ENCODE results near the gene LIX1L. TPM values are rescaled to one million over a fixed set of nuclear protein-coding genes. Genes with fewer than 3 reads are reported as not detected.

Gene LIX1L
- total RNA-seq, 1 donor from 2014 or later = 52.2 TPM

GRCh38 chr1:145956361-145956760, 1.5 kb downstream of the LIX1L start:
- Mint-ChIP-seq H3K4me3 (ENCODE audit: unreplicated experiment) (peak overlapping the region; percentile 83), H3K36me3 (ENCODE audit: unreplicated experiment) (peaks cover 3% of the 10 kb centered on the region), H3K4me1 (ENCODE audit: unreplicated experiment) (peaks cover 53% of the 10 kb centered on the region), H3K9me3 (ENCODE audit: unreplicated experiment) (no peaks in the 10 kb centered on the region), H3K27me3 (ENCODE audit: unreplicated experiment) (no peaks in the 10 kb centered on the region), H3K27ac (ENCODE audit: unreplicated experiment) (peak overlapping the region; percentile 90)
- no peak for DNase-seq (ENCODE audit: extremely low spot score, unreplicated experiment)
- TF ChIP-seq, protein P1, sequence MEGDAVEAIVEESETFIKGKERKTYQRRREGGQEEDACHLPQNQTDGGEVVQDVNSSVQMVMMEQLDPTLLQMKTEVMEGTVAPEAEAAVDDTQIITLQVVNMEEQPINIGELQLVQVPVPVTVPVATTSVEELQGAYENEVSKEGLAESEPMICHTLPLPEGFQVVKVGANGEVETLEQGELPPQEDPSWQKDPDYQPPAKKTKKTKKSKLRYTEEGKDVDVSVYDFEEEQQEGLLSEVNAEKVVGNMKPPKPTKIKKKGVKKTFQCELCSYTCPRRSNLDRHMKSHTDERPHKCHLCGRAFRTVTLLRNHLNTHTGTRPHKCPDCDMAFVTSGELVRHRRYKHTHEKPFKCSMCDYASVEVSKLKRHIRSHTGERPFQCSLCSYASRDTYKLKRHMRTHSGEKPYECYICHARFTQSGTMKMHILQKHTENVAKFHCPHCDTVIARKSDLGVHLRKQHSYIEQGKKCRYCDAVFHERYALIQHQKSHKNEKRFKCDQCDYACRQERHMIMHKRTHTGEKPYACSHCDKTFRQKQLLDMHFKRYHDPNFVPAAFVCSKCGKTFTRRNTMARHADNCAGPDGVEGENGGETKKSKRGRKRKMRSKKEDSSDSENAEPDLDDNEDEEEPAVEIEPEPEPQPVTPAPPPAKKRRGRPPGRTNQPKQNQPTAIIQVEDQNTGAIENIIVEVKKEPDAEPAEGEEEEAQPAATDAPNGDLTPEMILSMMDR (IDR thresholded peaks at IDR 0.05) = no peak

GRCh38 chr1:145955436-145955835, 2.4 kb downstream of the LIX1L start:
- no peak overlapping the region for H3K4me3 Mint-ChIP-seq (ENCODE audit: unreplicated experiment)
- peak overlapping the region; percentile 12 for H3K27ac Mint-ChIP-seq (ENCODE audit: unreplicated experiment)
- no peak for DNase-seq (ENCODE audit: extremely low spot score, unreplicated experiment)
- peaks cover 3% of the 10 kb centered on the region for H3K36me3 Mint-ChIP-seq (ENCODE audit: unreplicated experiment)
- no peaks in the 10 kb centered on the region for H3K27me3 Mint-ChIP-seq (ENCODE audit: unreplicated experiment)
- TF ChIP-seq, protein P1 (IDR thresholded peaks at IDR 0.05) = no peak
- peaks cover 47% of the 10 kb centered on the region for H3K4me1 Mint-ChIP-seq (ENCODE audit: unreplicated experiment)
- H3K9me3 Mint-ChIP-seq (ENCODE audit: unreplicated experiment) = no peaks in the 10 kb centered on the region

DNA sequence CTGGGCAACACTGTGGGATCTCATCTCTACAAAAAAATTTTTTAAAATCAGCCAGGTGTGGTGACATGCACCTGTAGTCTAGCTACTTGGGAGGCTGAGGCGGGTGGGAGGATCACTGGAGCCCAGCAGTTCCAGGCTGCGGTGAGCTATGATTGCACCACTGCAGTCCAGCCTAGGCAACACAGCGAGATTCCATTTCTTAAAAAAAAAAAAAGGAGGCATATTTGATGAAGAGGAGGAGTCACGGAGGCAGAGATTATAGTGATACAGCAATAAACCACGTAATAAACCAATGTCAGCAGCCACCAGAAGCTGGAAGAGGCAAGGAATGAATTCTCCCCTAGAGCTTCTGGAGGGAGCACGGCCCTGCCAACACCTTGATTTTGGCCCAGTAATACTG, 4.0 kb downstream of the LIX1L start:
- TF ChIP-seq, protein P1 (IDR thresholded peaks at IDR 0.05) = no peak
- H3K27ac Mint-ChIP-seq (ENCODE audit: unreplicated experiment) = no peak overlapping the region
- peaks cover 51% of the 10 kb centered on the region for H3K4me1 Mint-ChIP-seq (ENCODE audit: unreplicated experiment)
- H3K27me3 Mint-ChIP-seq (ENCODE audit: unreplicated experiment) = no peaks in the 10 kb centered on the region
- H3K9me3 Mint-ChIP-seq (ENCODE audit: unreplicated experiment) = no peaks in the 10 kb centered on the region
- peaks cover 10% of the 10 kb centered on the region for H3K36me3 Mint-ChIP-seq (ENCODE audit: unreplicated experiment)
- no peak for DNase-seq (ENCODE audit: extremely low spot score, unreplicated experiment)
- no peak overlapping the region for H3K4me3 Mint-ChIP-seq (ENCODE audit: unreplicated experiment)

DNA sequence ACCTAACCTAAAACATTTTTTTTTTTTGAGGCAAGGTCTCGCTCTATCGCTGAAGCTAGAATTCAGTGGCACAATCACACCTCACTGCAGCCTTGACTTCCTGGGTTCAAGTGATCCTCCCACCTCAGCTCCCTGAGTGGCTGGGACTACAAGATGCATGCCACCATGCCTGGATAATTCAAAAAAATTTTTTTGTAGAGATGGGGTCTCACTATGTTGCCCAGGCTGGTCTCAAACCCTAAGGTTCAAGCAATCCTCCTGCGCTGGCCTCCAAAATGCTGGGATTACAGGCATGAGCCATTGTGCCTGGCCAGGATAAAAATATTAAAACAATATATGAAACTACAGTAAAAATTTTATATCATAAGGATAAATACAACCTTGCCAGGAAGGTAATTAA, 4.9 kb downstream of the LIX1L start:
- TF ChIP-seq, protein P1 (IDR thresholded peaks at IDR 0.05) = no peak
- H3K4me3 Mint-ChIP-seq (ENCODE audit: unreplicated experiment) = no peak overlapping the region
- no peak for DNase-seq (ENCODE audit: extremely low spot score, unreplicated experiment)
- no peaks in the 10 kb centered on the region for H3K9me3 Mint-ChIP-seq (ENCODE audit: unreplicated experiment)
- H3K27ac Mint-ChIP-seq (ENCODE audit: unreplicated experiment) = no peak overlapping the region
- H3K27me3 Mint-ChIP-seq (ENCODE audit: unreplicated experiment) = no peaks in the 10 kb centered on the region
- peaks cover 10% of the 10 kb centered on the region for H3K36me3 Mint-ChIP-seq (ENCODE audit: unreplicated experiment)
- peaks cover 45% of the 10 kb centered on the region for H3K4me1 Mint-ChIP-seq (ENCODE audit: unreplicated experiment)

- Mint-ChIP-seq H3K9me3 (ENCODE audit: unreplicated experiment) (no peaks in the 10 kb centered on the region), H3K4me3 (ENCODE audit: unreplicated experiment) (no peak overlapping the region), H3K4me1 (ENCODE audit: unreplicated experiment) (peaks cover 40% of the 10 kb centered on the region), H3K27ac (ENCODE audit: unreplicated experiment) (no peak overlapping the region), H3K36me3 (ENCODE audit: unreplicated experiment) (peaks cover 10% of the 10 kb centered on the region), H3K27me3 (ENCODE audit: unreplicated experiment) (no peaks in the 10 kb centered on the region)
- TF ChIP-seq, protein P1 (IDR thresholded peaks at IDR 0.05) = no peak
- DNase-seq (ENCODE audit: extremely low spot score, unreplicated experiment) = no peak
Measured at GRCh38 chr1:145951526-145951925, 6.3 kb downstream of the LIX1L start.

Data from osteocyte (in vitro differentiated cells).